Measurements from ENCODE around the gene TBCCD1. TPM values are rescaled to one million over a fixed set of nuclear protein-coding genes. Genes with fewer than 3 reads are reported as not detected.
"Not testable (repeated sequence)": the region's sequence is repeated elsewhere in the genome, so short reads cannot be mapped to it uniquely, and the experiment has no call there.

The TBCCD1 gene
- total RNA-seq, 2 donors from 2014 or later: 11.9 to 14.0 TPM

DNA sequence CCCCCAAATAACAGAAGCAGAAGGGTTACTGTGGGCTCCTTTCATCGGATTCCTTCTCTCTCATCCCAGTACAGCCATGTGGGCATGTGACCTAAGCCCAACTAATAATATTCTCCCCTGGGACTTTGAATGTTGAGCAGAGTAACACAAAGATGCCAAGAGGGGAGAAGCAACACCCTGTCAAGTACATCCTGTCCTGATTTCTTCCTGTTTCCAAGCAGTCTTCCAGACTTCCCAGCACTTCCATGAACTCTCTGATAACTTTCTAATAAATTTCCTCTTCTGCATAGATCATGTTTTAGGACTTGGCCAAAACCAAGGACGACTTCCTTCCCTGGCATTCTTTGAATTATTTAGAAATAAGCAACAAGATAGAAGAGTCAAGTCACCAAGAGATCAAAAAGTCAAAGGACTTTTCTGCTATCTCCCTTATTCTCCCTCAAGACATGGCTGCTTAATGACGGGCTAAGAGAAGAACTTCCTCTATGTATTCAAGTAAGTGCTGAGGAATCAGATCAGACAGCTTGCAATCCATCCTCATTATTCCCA lies 60.9 kb downstream of the TBCCD1 start:
- H3K9me3 Mint-ChIP-seq: no peaks in the 10 kb centered on the region
- Histone ChIP-seq H3K9ac (ENCODE audit: extremely low read depth, low read length, poor library complexity, severe bottlenecking) (no peak overlapping the region), H3K9me3 (ENCODE audit: control insufficient read depth, low read length) (no peaks in the 10 kb centered on the region), H3K27me3 (ENCODE audit: control insufficient read depth, insufficient read depth, low read length, poor library complexity, severe bottlenecking) (no peaks in the 10 kb centered on the region), H3K27ac (ENCODE audit: low read depth, low read length) (no peak overlapping the region), H3K4me3 (ENCODE audit: low read length) (no peak overlapping the region), H3K4me1 (ENCODE audit: control insufficient read depth, insufficient read depth, low read length) (peaks cover 24% of the 10 kb centered on the region), H3K36me3 (ENCODE audit: control insufficient read depth, insufficient read depth, low read length) (no peaks in the 10 kb centered on the region)
- H3K27me3 Mint-ChIP-seq (ENCODE audit: insufficient read depth): no peaks in the 10 kb centered on the region
- WGBS, 2 experiments (ENCODE audit: insufficient coverage in 1 of 2, insufficient read length in 1 of 2): 87 to 90% methylated on average over 2 to 3 of the region's 3 CpGs
- peaks cover 36% of the 10 kb centered on the region for H3K4me1 Mint-ChIP-seq
- TF ChIP-seq, protein P1, sequence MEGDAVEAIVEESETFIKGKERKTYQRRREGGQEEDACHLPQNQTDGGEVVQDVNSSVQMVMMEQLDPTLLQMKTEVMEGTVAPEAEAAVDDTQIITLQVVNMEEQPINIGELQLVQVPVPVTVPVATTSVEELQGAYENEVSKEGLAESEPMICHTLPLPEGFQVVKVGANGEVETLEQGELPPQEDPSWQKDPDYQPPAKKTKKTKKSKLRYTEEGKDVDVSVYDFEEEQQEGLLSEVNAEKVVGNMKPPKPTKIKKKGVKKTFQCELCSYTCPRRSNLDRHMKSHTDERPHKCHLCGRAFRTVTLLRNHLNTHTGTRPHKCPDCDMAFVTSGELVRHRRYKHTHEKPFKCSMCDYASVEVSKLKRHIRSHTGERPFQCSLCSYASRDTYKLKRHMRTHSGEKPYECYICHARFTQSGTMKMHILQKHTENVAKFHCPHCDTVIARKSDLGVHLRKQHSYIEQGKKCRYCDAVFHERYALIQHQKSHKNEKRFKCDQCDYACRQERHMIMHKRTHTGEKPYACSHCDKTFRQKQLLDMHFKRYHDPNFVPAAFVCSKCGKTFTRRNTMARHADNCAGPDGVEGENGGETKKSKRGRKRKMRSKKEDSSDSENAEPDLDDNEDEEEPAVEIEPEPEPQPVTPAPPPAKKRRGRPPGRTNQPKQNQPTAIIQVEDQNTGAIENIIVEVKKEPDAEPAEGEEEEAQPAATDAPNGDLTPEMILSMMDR (conservative IDR thresholded peaks at IDR 0.05): no peak
- no peak overlapping the region for H3K4me3 Mint-ChIP-seq
- H3K27ac Mint-ChIP-seq: no peak overlapping the region
- DNase-seq: no peak
- no peaks in the 10 kb centered on the region for H3K36me3 Mint-ChIP-seq (ENCODE audit: low read depth)

DNA sequence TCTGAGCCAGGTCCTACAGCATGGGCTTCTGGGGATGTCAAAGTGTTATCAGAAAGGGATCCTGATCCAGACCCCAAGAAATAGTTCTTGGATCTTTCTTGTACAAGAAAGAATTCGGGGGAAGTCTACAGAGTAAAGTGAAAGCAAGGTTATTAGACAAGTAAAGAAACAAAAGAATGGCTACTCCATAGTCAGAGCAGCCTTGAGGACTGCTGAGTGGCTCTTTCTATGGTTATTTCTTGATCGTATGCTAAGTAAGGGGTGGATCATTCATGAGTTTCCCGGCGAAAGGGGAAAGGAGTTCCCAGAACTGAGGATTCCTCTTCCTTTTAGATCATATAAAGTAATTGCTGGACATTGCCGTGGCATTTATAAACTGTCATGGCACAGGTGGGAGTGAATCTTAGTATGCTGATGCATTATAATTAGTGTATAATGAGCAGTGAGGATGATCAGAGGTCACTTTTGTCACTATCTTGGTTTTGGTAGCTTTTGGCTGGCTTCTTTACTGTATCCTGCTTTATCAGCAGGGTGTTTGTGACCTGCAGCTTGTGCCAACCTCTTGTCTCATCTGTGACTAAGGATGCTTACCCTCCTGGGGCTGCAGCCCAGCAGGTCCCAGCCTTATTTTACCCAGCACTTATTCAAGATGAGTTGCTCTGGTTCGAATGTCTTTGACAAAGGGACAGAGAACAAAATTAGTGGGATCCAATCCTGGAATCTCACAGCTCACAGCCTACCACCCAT lies 64.0 kb downstream of the TBCCD1 start:
- H3K4me3 ChIP-seq (ENCODE audit: low read length): no peak overlapping the region
- Mint-ChIP-seq H3K27ac (no peak overlapping the region), H3K4me1 (peaks cover 36% of the 10 kb centered on the region), H3K36me3 (ENCODE audit: low read depth) (no peaks in the 10 kb centered on the region), H3K27me3 (ENCODE audit: insufficient read depth) (peaks cover 2% of the 10 kb centered on the region), H3K4me3 (no peak overlapping the region), H3K9me3 (peaks cover 12% of the 10 kb centered on the region)
- H3K9ac ChIP-seq (ENCODE audit: extremely low read depth, low read length, poor library complexity, severe bottlenecking): no peak overlapping the region
- WGBS, 2 experiments (ENCODE audit: insufficient coverage in 1 of 2, insufficient read length in 1 of 2): 83 to 100% methylated on average over 4 to 6 of the region's 6 CpGs
- TF ChIP-seq, protein P1 (conservative IDR thresholded peaks at IDR 0.05): no peak
- no peaks in the 10 kb centered on the region for H3K36me3 ChIP-seq (ENCODE audit: control insufficient read depth, insufficient read depth, low read length)
- H3K9me3 ChIP-seq (ENCODE audit: control insufficient read depth, low read length): peaks cover 8% of the 10 kb centered on the region
- peaks cover 24% of the 10 kb centered on the region for H3K4me1 ChIP-seq (ENCODE audit: control insufficient read depth, insufficient read depth, low read length)
- H3K27me3 ChIP-seq (ENCODE audit: control insufficient read depth, insufficient read depth, low read length, poor library complexity, severe bottlenecking): no peaks in the 10 kb centered on the region
- H3K27ac ChIP-seq (ENCODE audit: low read depth, low read length): no peak overlapping the region
- DNase-seq: no peak

DNA sequence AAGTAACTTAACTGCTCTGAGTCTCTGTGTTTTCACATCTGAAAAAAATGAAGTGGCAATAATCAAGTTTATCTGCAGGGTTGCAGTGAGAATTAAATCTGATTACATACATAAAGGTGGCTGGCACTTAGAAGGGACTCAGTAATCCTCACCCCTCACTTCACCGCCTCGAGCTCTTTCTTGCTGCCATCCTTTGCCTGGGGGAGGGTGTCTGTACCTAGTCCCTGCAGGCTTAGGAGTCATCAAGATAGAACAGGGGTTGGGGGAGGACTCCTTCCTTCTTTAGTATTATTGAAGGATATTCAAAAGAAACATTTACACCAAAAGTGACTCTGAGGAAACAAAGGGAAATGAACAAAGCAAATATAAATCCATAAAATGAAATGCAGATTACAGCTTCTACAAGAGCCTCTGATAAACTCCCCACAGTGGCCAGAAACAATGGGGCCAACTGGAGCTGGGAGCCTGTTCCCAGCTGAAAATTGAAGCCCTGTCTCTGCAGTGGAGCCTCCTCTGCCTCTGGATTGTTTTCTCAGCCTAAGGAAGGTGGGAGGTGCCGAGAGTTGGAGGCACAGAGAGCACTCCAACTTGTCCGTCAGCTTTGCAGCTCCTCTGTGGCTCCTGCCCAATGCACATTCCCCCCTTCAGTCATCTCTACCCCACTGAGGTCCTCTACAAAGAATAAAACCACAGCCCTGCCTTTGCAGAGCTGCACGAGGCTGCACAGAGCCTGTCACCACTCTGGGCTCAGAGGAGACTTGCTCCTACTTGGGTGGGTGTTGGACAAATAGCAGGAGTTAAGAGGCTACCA lies 64.8 kb downstream of the TBCCD1 start:
- 73% methylated on average over 5 of the region's 5 CpGs; no CpG with 5 or more reads in 1 of the 2 experiments for WGBS, 2 experiments (ENCODE audit: insufficient coverage in 1 of 2, insufficient read length in 1 of 2)
- peak; percentile 59 for DNase-seq
- H3K27me3 Mint-ChIP-seq (ENCODE audit: insufficient read depth): peaks cover 2% of the 10 kb centered on the region

DNA sequence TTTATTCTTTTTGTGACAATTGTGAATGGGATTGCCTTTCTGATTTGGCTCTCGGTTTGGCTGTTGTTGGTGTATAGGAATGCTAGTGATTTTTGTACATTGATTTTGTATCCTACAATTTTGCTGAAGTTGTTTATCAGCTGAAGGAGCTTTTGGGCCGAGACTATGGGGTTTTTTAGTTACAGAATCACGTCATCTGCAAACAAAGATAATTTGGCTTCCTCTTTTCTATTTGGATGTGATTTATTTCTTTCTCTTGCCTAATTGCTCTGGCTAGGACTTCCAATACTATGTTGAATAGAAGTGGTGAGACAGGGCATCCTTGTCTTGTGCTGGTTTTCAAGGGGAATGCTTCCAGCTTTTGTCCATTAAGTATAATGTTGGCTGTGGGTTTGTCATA lies 67.2 kb downstream of the TBCCD1 start:
- not testable (repeated sequence) for H3K27ac ChIP-seq (ENCODE audit: low read depth, low read length); H3K4me3 Mint-ChIP-seq; H3K36me3 Mint-ChIP-seq (ENCODE audit: low read depth); H3K36me3 ChIP-seq (ENCODE audit: control insufficient read depth, insufficient read depth, low read length); H3K27ac Mint-ChIP-seq; H3K9ac ChIP-seq (ENCODE audit: extremely low read depth, low read length, poor library complexity, severe bottlenecking); H3K27me3 ChIP-seq (ENCODE audit: control insufficient read depth, insufficient read depth, low read length, poor library complexity, severe bottlenecking); H3K9me3 ChIP-seq (ENCODE audit: control insufficient read depth, low read length); H3K4me3 ChIP-seq (ENCODE audit: low read length); H3K27me3 Mint-ChIP-seq (ENCODE audit: insufficient read depth); DNase-seq
- Mint-ChIP-seq H3K4me1 (peaks cover 32% of the 10 kb centered on the region), H3K9me3 (peaks cover 12% of the 10 kb centered on the region)
- WGBS, 2 experiments (ENCODE audit: insufficient coverage in 1 of 2, insufficient read length in 1 of 2): 93 to 95% methylated on average over 2 to 3 of the region's 3 CpGs
- H3K4me1 ChIP-seq (ENCODE audit: control insufficient read depth, insufficient read depth, low read length): peaks cover 22% of the 10 kb centered on the region

More for the DNA sequence above, 64.8 kb downstream of the TBCCD1 start:
- no peak overlapping the region for H3K27ac ChIP-seq (ENCODE audit: low read depth, low read length)
- H3K4me3 ChIP-seq (ENCODE audit: low read length): no peak overlapping the region
- H3K9me3 ChIP-seq (ENCODE audit: control insufficient read depth, low read length): peaks cover 8% of the 10 kb centered on the region
- H3K4me1 Mint-ChIP-seq: peaks cover 36% of the 10 kb centered on the region
- H3K9me3 Mint-ChIP-seq: peaks cover 12% of the 10 kb centered on the region
- H3K4me3 Mint-ChIP-seq: no peak overlapping the region
- no peak overlapping the region for H3K27ac Mint-ChIP-seq
- H3K27me3 ChIP-seq (ENCODE audit: control insufficient read depth, insufficient read depth, low read length, poor library complexity, severe bottlenecking): no peaks in the 10 kb centered on the region
- H3K36me3 Mint-ChIP-seq (ENCODE audit: low read depth): no peaks in the 10 kb centered on the region
- TF ChIP-seq, protein P1 (conservative IDR thresholded peaks at IDR 0.05): no peak
- peaks cover 24% of the 10 kb centered on the region for H3K4me1 ChIP-seq (ENCODE audit: control insufficient read depth, insufficient read depth, low read length)
- no peak overlapping the region for H3K9ac ChIP-seq (ENCODE audit: extremely low read depth, low read length, poor library complexity, severe bottlenecking)
- no peaks in the 10 kb centered on the region for H3K36me3 ChIP-seq (ENCODE audit: control insufficient read depth, insufficient read depth, low read length)
